Natural killer cell treated with Interleukin-12 subunit alpha and Interleukin-12 subunit beta and Interleukin-15 and Interleukin-18, amount 100 ng/mL, for 72 hours (primary cell): ENCODE results near the gene TMPRSS13. TPM values are rescaled to one million over a fixed set of nuclear protein-coding genes. Genes with fewer than 3 reads are reported as not detected.
"Not testable (repeated sequence)": the region's sequence is repeated elsewhere in the genome, so short reads cannot be mapped to it uniquely, and the experiment has no call there.

Source experiments
- ATAC-seq, 2 donors: fragments of 150-1000 bp; cut with Tn5 transposase in 1 of 2; sonication (Bioruptor Pico), chemical (Tn5 transposase) in 1 of 2; 2 replicates each; pipeline ENCODE4 v1.10.0; 2021
- DNase-seq: peaks from one replicate; pipeline ENCODE4 v3.0.0; 2022; ENCODE audit warnings: low spot score
- H3K27ac Mint-ChIP-seq, 2 donors: 1 replicate in 1 of 2; 2 replicates in 1 of 2; pipeline ENCODE4 v1.8.0; 2022; ENCODE audit warnings: mixed read lengths in 2 of 2, mild to moderate bottlenecking in 1 of 2, moderate library complexity in 1 of 2
- H3K27me3 Mint-ChIP-seq, 2 donors: 1 replicate in 1 of 2; 2 replicates in 1 of 2; pipeline ENCODE4 v1.8.0; 2022; ENCODE audit warnings: mixed read lengths in 2 of 2
- H3K36me3 Mint-ChIP-seq: one replicate; pipeline ENCODE4 v1.8.0; 2022; ENCODE audit warnings: mixed read lengths
- H3K4me1 Mint-ChIP-seq, 2 donors: 1 replicate in 1 of 2; 2 replicates in 1 of 2; pipeline ENCODE4 v1.8.0; 2022; ENCODE audit warnings: low read depth in 2 of 2, mixed read lengths in 2 of 2, mild to moderate bottlenecking in 1 of 2
- H3K4me3 Mint-ChIP-seq: one replicate; pipeline ENCODE4 v1.8.0; 2022; ENCODE audit warnings: mixed read lengths
- H3K9me3 Mint-ChIP-seq: 2 replicates; pipeline ENCODE4 v1.8.0; 2022; ENCODE audit warnings: mixed read lengths
- total RNA-seq, 2 donors: library from RNA; stranded (reverse); gene quantifications; one replicate each; pipeline ENCODE4 v1.2.3, GENCODE V29; 2022

TMPRSS13 gene
- total RNA-seq, 2 donors from 2014 or later = 0.19 to 0.36 TPM

- DNase-seq (peak; percentile 44), ATAC-seq (no peak)
- H3K4me3 Mint-ChIP-seq = peak overlapping the region; percentile 52
- no peaks in the 10 kb centered on the region for H3K36me3 Mint-ChIP-seq
- H3K9me3 Mint-ChIP-seq = no peaks in the 10 kb centered on the region
- H3K27me3 Mint-ChIP-seq = peaks cover 0 to 2% of the 10 kb centered on the region in 2 donors
- peak overlapping the region; percentile 66 to 90 for H3K27ac Mint-ChIP-seq
- peaks cover 51 to 53% of the 10 kb centered on the region in 2 donors for H3K4me1 Mint-ChIP-seq
These were observed 2.2 kb upstream of the TMPRSS13 start for GRCh38 chr11:117931331-117931950.

GRCh38 chr11:117930668-117931330 is 1.6 kb upstream of the TMPRSS13 start:
- Mint-ChIP-seq H3K27ac (peak overlapping the region; percentile 66 to 90), H3K9me3 (no peaks in the 10 kb centered on the region), H3K4me3 (peak overlapping the region; percentile 73), H3K4me1 (peaks cover 52 to 53% of the 10 kb centered on the region in 2 donors), H3K27me3 (no peaks in the 10 kb centered on the region), H3K36me3 (no peaks in the 10 kb centered on the region)
- ATAC-seq (peak; percentile 57 to 61), DNase-seq (peak; percentile 60)

- Mint-ChIP-seq H3K27me3 (no peaks in the 10 kb centered on the region), H3K4me3 (peak overlapping the region; percentile 73), H3K36me3 (no peaks in the 10 kb centered on the region), H3K9me3 (no peaks in the 10 kb centered on the region), H3K4me1 (peaks cover 52 to 53% of the 10 kb centered on the region in 2 donors), H3K27ac (peak overlapping the region; percentile 66 to 90)
- ATAC-seq (no peak), DNase-seq (no peak)
These were observed 841 bp upstream of the TMPRSS13 start for GRCh38 chr11:117929916-117930570.

GRCh38 chr11:117928446-117929141 is 608 bp downstream of the TMPRSS13 start:
- H3K4me3 Mint-ChIP-seq = no peak overlapping the region
- H3K36me3 Mint-ChIP-seq = no peaks in the 10 kb centered on the region
- peaks cover 47 to 52% of the 10 kb centered on the region in 2 donors for H3K4me1 Mint-ChIP-seq
- H3K27me3 Mint-ChIP-seq = no peaks in the 10 kb centered on the region
- H3K27ac Mint-ChIP-seq = peak overlapping the region; percentile 13 to 43
- DNase-seq = no peak
- no peak for ATAC-seq
- no peaks in the 10 kb centered on the region for H3K9me3 Mint-ChIP-seq

GRCh38 chr11:117927926-117928325 is 1.3 kb downstream of the TMPRSS13 start:
- Mint-ChIP-seq H3K27ac (no peak overlapping the region), H3K4me3 (no peak overlapping the region), H3K36me3 (no peaks in the 10 kb centered on the region)

GRCh38 chr11:117926166-117926565 is 3.0 kb downstream of the TMPRSS13 start:
- H3K27ac Mint-ChIP-seq, H3K4me3 Mint-ChIP-seq, H3K9me3 Mint-ChIP-seq, DNase-seq, H3K36me3 Mint-ChIP-seq, H3K27me3 Mint-ChIP-seq, ATAC-seq: not testable (repeated sequence)
- H3K4me1 Mint-ChIP-seq = peaks cover 28 to 30% of the 10 kb centered on the region in 2 donors

More at GRCh38 chr11:117927926-117928325, 1.3 kb downstream of the TMPRSS13 start:
- ATAC-seq (no peak), DNase-seq (no peak)
- H3K4me1 Mint-ChIP-seq = peaks cover 41 to 45% of the 10 kb centered on the region in 2 donors
- no peaks in the 10 kb centered on the region for H3K9me3 Mint-ChIP-seq
- no peaks in the 10 kb centered on the region for H3K27me3 Mint-ChIP-seq

DNA sequence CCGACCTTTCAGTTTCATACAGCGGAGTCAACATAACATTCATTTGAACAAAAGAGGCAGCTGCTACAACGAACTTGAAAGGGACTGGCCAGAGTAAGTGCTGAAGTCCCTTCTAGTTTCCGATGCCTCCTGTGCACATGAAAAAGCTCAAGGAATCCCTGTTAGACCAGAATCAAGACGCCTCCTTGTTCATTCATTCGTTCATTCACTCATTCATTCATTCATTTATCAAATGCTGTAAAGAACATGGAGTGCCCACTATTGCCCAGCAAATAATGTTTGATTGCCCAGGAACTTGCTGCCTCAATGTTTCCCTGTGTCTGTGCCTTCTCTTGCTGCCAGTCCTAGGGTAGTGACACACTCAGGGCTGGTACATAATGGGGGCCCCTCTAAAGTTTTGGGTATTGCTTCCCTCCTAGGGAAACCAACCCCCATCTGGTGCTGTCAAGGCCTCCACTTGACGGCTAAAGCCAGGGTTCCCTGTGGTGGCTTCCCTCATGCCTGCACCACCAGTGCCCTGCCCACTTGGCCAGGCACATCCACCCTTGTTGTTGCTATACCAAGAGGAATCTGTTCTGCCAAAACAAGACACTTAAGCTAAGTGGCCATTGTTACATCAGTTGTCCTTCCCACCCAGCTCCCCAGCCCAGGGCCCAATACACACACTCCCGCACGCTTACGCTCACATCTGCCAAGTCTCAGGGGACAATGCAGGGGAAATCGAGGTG is 3.8 kb downstream of the TMPRSS13 start:
- no peaks in the 10 kb centered on the region for H3K9me3 Mint-ChIP-seq
- no peak overlapping the region for H3K4me3 Mint-ChIP-seq
- ATAC-seq = no peak
- no peaks in the 10 kb centered on the region for H3K36me3 Mint-ChIP-seq
- H3K27me3 Mint-ChIP-seq = no peaks in the 10 kb centered on the region
- no peak overlapping the region for H3K27ac Mint-ChIP-seq
- peaks cover 19 to 22% of the 10 kb centered on the region in 2 donors for H3K4me1 Mint-ChIP-seq
- no peak for DNase-seq

- no peak for DNase-seq
- Mint-ChIP-seq H3K27ac (no peak overlapping the region), H3K4me1 (peaks cover 13 to 16% of the 10 kb centered on the region in 2 donors), H3K4me3 (no peak overlapping the region), H3K27me3 (no peaks in the 10 kb centered on the region), H3K9me3 (no peaks in the 10 kb centered on the region), H3K36me3 (no peaks in the 10 kb centered on the region)
- no peak for ATAC-seq
These were observed 4.5 kb downstream of the TMPRSS13 start for GRCh38 chr11:117924631-117925170.

DNA sequence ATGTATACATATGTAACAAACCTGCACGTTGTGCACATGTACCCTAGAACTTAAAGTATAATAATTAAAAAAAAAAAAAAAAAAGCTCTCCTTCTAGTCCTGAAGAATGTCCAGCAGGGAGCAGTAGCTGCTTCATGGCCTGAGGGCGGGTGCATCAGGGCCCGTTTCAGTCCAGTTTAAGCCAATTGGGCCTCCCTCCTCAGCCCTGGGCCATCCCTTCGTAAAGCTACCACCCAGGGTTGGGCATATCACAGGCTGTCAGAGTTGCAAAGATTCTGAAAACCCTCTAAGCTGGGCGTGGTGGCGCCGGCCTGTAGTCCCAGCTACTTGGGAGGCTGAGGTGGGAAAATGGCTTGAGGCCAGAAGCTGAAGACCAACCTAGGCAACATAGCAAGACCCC is 5.4 kb downstream of the TMPRSS13 start:
- Mint-ChIP-seq H3K27ac (no peak overlapping the region), H3K4me3 (no peak overlapping the region), H3K4me1 (peaks cover 8 to 16% of the 10 kb centered on the region in 2 donors), H3K27me3 (no peaks in the 10 kb centered on the region), H3K9me3 (no peaks in the 10 kb centered on the region), H3K36me3 (no peaks in the 10 kb centered on the region)
- no peak for ATAC-seq
- DNase-seq = no peak

- Mint-ChIP-seq H3K27ac (no peak overlapping the region), H3K9me3 (no peaks in the 10 kb centered on the region), H3K4me1 (peaks cover 3 to 11% of the 10 kb centered on the region in 2 donors), H3K4me3 (no peak overlapping the region), H3K36me3 (no peaks in the 10 kb centered on the region), H3K27me3 (no peaks in the 10 kb centered on the region)
- no peak for DNase-seq
- ATAC-seq = no peak
These were observed 5.9 kb downstream of the TMPRSS13 start for GRCh38 chr11:117923275-117923674.

DNA sequence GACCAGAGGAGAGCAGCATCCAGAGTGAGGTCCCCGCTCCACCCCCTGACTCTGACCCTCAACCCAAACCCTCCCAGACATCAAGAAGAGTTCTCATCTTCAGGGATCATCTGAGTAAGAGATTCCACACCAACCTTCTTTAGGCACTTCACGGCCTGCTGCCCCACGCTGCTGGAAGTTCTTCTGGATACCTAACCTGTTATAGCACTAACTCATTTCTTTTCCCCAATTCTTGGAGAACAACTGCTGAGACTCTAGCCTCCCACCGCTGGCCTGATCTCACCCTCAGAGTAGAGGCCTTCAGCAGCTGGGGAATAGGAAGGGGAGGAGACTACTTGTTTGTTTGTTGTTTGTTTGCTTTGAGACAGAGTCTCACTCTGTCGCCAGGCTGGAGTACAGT is 7.3 kb downstream of the TMPRSS13 start:
- no peaks in the 10 kb centered on the region for H3K36me3 Mint-ChIP-seq
- peaks cover 0 to 7% of the 10 kb centered on the region in 2 donors for H3K4me1 Mint-ChIP-seq
- DNase-seq = no peak
- no peak for ATAC-seq
- H3K27me3 Mint-ChIP-seq = no peaks in the 10 kb centered on the region
- no peaks in the 10 kb centered on the region for H3K9me3 Mint-ChIP-seq
- no peak overlapping the region for H3K4me3 Mint-ChIP-seq
- no peak overlapping the region for H3K27ac Mint-ChIP-seq

- Mint-ChIP-seq H3K4me1 (peaks cover 0 to 7% of the 10 kb centered on the region in 2 donors), H3K4me3 (no peak overlapping the region), H3K27ac (no peak overlapping the region), H3K27me3 (no peaks in the 10 kb centered on the region), H3K36me3 (no peaks in the 10 kb centered on the region), H3K9me3 (no peaks in the 10 kb centered on the region)
- ATAC-seq (no peak), DNase-seq (no peak)
These were observed 7.7 kb downstream of the TMPRSS13 start for GRCh38 chr11:117921456-117921855.

DNA sequence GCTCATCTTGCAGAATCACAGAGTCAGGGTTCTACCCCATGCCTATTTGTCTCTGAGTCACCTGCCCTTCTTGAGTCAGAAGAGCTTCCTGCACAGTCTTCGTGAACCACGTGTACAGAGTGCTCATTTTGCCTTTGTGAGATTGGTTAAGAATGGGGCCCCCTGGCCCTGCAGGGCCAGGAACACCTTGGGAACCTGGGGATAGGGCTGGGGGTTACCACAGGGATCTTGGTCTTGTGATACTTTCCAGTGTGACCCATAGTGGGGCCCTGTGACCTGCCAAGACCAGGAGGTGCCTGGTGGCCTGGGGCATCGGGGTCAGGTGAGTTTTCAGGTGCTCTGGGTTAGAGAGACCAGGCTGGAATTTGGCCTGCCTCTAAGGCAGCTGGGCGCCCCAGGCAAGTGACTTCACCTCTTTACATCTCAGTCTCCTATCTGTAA is 9.4 kb downstream of the TMPRSS13 start:
- peaks cover 0 to 3% of the 10 kb centered on the region in 2 donors for H3K27me3 Mint-ChIP-seq
- DNase-seq (no peak), ATAC-seq (peak; percentile 56 to 78)
- H3K9me3 Mint-ChIP-seq = no peaks in the 10 kb centered on the region
- no peak overlapping the region for H3K27ac Mint-ChIP-seq
- peaks cover 0 to 5% of the 10 kb centered on the region in 2 donors for H3K4me1 Mint-ChIP-seq
- H3K4me3 Mint-ChIP-seq = no peak overlapping the region
- no peaks in the 10 kb centered on the region for H3K36me3 Mint-ChIP-seq
